ENCODE data around the gene TCERG1L.

Gene TCERG1L

GRCh38 chr10:131246775-131247174, 64.7 kb downstream of the TCERG1L start:
- no peak for TF ChIP-seq EP300 (IDR thresholded peaks at IDR 0.05; ENCODE audit: borderline replicate concordance)
- no peak for TF ChIP-seq CREB1 (IDR thresholded peaks at IDR 0.05; ENCODE audit: low read depth)
- no peak for TF ChIP-seq REST (IDR thresholded peaks at IDR 0.05; ENCODE audit: low read depth)
- TF ChIP-seq FOXM1 (IDR thresholded peaks at IDR 0.05; ENCODE audit: borderline replicate concordance, low read depth) = no peak
- TF ChIP-seq ZBTB7A (IDR thresholded peaks at IDR 0.05; ENCODE audit: low read depth) = no peak
- TF ChIP-seq TAF1 (IDR thresholded peaks at IDR 0.05; ENCODE audit: low read depth) = no peak
- no peak for TF ChIP-seq CEBPB (IDR thresholded peaks at IDR 0.05)
- TF ChIP-seq TEAD4 (IDR thresholded peaks at IDR 0.05) = no peak
- TF ChIP-seq EGR1 (IDR thresholded peaks at IDR 0.05) = no peak
- TF ChIP-seq MAX (IDR thresholded peaks at IDR 0.05) = no peak
- TF ChIP-seq YY1 (IDR thresholded peaks at IDR 0.05; ENCODE audit: low read depth) = no peak
- TF ChIP-seq NFIC (IDR thresholded peaks at IDR 0.05) = no peak
- no peak for TF ChIP-seq RAD21 (IDR thresholded peaks at IDR 0.05; ENCODE audit: low read depth)
- TF ChIP-seq USF1 (IDR thresholded peaks at IDR 0.05) = no peak
- TF ChIP-seq TCF12 (IDR thresholded peaks at IDR 0.05; ENCODE audit: low read depth) = no peak

DNA sequence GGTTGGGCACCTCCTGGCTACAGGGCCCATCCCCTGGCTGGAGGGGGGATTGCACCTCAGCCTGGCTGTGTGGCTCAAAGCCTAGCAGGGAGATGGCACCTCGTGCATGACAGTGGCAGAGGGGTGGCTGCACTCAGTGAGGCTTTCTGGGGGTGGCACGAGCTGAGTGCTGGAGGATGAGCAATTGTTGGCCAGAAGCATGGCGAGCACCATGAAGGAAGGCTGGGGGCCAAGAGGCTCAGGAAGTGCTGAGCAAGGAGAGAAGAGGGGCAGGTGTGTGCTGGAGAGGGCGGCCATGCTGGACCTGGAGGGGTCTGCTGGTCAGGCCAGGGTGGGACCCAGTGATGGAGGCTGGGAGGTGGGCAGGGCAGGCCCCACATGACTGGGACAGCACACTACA, 65.4 kb downstream of the TCERG1L start:
- TF ChIP-seq RAD21 (IDR thresholded peaks at IDR 0.05; ENCODE audit: low read depth) = no peak
- no peak for TF ChIP-seq EGR1 (IDR thresholded peaks at IDR 0.05)
- TF ChIP-seq NFIC (IDR thresholded peaks at IDR 0.05) = no peak
- TF ChIP-seq YY1 (IDR thresholded peaks at IDR 0.05; ENCODE audit: low read depth) = no peak
- no peak for TF ChIP-seq TAF1 (IDR thresholded peaks at IDR 0.05; ENCODE audit: low read depth)

- TF ChIP-seq TAF1 (IDR thresholded peaks at IDR 0.05; ENCODE audit: low read depth) (no peak), FOXM1 (IDR thresholded peaks at IDR 0.05; ENCODE audit: borderline replicate concordance, low read depth) (no peak), MAX (IDR thresholded peaks at IDR 0.05) (no peak), EP300 (IDR thresholded peaks at IDR 0.05; ENCODE audit: borderline replicate concordance) (no peak), NFIC (IDR thresholded peaks at IDR 0.05) (no peak), RAD21 (IDR thresholded peaks at IDR 0.05; ENCODE audit: low read depth) (no peak), ZBTB7A (IDR thresholded peaks at IDR 0.05; ENCODE audit: low read depth) (no peak), CEBPB (IDR thresholded peaks at IDR 0.05) (no peak), REST (IDR thresholded peaks at IDR 0.05; ENCODE audit: low read depth) (no peak), USF1 (IDR thresholded peaks at IDR 0.05) (no peak), YY1 (IDR thresholded peaks at IDR 0.05; ENCODE audit: low read depth) (no peak), CREB1 (IDR thresholded peaks at IDR 0.05; ENCODE audit: low read depth) (no peak), TEAD4 (IDR thresholded peaks at IDR 0.05) (no peak), EGR1 (IDR thresholded peaks at IDR 0.05) (no peak), TCF12 (IDR thresholded peaks at IDR 0.05; ENCODE audit: low read depth) (no peak)
Observed at GRCh38 chr10:131245475-131246059, 66.0 kb downstream of the TCERG1L start.

DNA sequence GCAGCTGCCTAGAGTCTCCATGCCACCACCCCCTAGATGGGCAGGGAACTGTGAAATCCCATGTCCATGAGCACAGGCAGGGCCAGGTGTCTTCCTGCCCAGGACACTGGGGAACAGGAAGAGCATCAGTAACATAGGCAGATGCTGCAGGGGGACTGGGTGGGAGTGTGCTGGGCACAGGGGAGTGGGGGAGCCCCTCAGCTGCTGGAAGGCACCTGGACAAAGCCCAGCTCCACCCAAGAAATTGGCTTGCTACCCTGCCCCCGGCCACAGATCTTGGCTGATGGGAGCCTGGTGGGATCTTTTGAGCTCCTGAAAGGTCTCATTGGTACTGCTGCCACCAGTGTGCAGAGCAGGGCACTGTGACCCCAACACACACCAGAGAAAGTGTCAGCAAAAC, 66.7 kb downstream of the TCERG1L start:
- TF ChIP-seq TCF12 (IDR thresholded peaks at IDR 0.05; ENCODE audit: low read depth) (no peak), EP300 (IDR thresholded peaks at IDR 0.05; ENCODE audit: borderline replicate concordance) (no peak), NFIC (IDR thresholded peaks at IDR 0.05) (no peak), ZBTB7A (IDR thresholded peaks at IDR 0.05; ENCODE audit: low read depth) (no peak), TAF1 (IDR thresholded peaks at IDR 0.05; ENCODE audit: low read depth) (no peak), YY1 (IDR thresholded peaks at IDR 0.05; ENCODE audit: low read depth) (no peak), MAX (IDR thresholded peaks at IDR 0.05) (no peak), EGR1 (IDR thresholded peaks at IDR 0.05) (no peak)

GRCh38 chr10:131243076-131243475, 68.4 kb downstream of the TCERG1L start:
- TF ChIP-seq ZBTB7A (IDR thresholded peaks at IDR 0.05; ENCODE audit: low read depth) (no peak), TEAD4 (IDR thresholded peaks at IDR 0.05) (no peak), TCF12 (IDR thresholded peaks at IDR 0.05; ENCODE audit: low read depth) (no peak), RAD21 (IDR thresholded peaks at IDR 0.05; ENCODE audit: low read depth) (no peak), EGR1 (IDR thresholded peaks at IDR 0.05) (no peak), CREB1 (IDR thresholded peaks at IDR 0.05; ENCODE audit: low read depth) (no peak), YY1 (IDR thresholded peaks at IDR 0.05; ENCODE audit: low read depth) (no peak), USF1 (IDR thresholded peaks at IDR 0.05) (no peak), FOXM1 (IDR thresholded peaks at IDR 0.05; ENCODE audit: borderline replicate concordance, low read depth) (no peak), MAX (IDR thresholded peaks at IDR 0.05) (no peak), CEBPB (IDR thresholded peaks at IDR 0.05) (no peak), EP300 (IDR thresholded peaks at IDR 0.05; ENCODE audit: borderline replicate concordance) (no peak), REST (IDR thresholded peaks at IDR 0.05; ENCODE audit: low read depth) (no peak), NFIC (IDR thresholded peaks at IDR 0.05) (no peak), TAF1 (IDR thresholded peaks at IDR 0.05; ENCODE audit: low read depth) (no peak)
